Ishikawa (cell line): ENCODE data around the gene EML6.

Experiments
- CEBPB ChIP-seq: IDR thresholded peaks from 2 replicates; pipeline ENCODE4 v1.6.1; 2012
- CREB1 ChIP-seq: IDR thresholded peaks from 2 replicates; pipeline ENCODE4 v1.6.1; 2012; ENCODE audit warnings: low read depth
- EGR1 ChIP-seq: IDR thresholded peaks from 2 replicates; pipeline ENCODE4 v1.6.1; 2012
- EP300 ChIP-seq: IDR thresholded peaks from 2 replicates; pipeline ENCODE4 v1.6.1; 2012; ENCODE audit warnings: borderline replicate concordance
- FOXM1 ChIP-seq: IDR thresholded peaks from 2 replicates; pipeline ENCODE4 v1.6.1; 2012; ENCODE audit warnings: low read depth, borderline replicate concordance
- MAX ChIP-seq: IDR thresholded peaks from 2 replicates; pipeline ENCODE4 v1.6.1; 2012
- NFIC ChIP-seq: IDR thresholded peaks from 2 replicates; pipeline ENCODE4 v1.6.1; 2012
- RAD21 ChIP-seq: IDR thresholded peaks from 2 replicates; pipeline ENCODE4 v1.6.1; 2012; ENCODE audit warnings: low read depth
- REST ChIP-seq: IDR thresholded peaks from 2 replicates; pipeline ENCODE4 v1.6.1; 2012; ENCODE audit warnings: low read depth, mild to moderate bottlenecking
- TAF1 ChIP-seq: IDR thresholded peaks from 2 replicates; pipeline ENCODE4 v1.6.1; 2012; ENCODE audit warnings: low read depth, mild to moderate bottlenecking
- TCF12 ChIP-seq: IDR thresholded peaks from 2 replicates; pipeline ENCODE4 v1.6.1; 2012; ENCODE audit warnings: low read depth
- TEAD4 ChIP-seq: IDR thresholded peaks from 2 replicates; pipeline ENCODE4 v1.6.1; 2012
- USF1 ChIP-seq: IDR thresholded peaks from 2 replicates; pipeline ENCODE4 v1.6.1; 2012
- YY1 ChIP-seq: IDR thresholded peaks from 2 replicates; pipeline ENCODE4 v1.6.1; 2012; ENCODE audit warnings: low read depth
- ZBTB7A ChIP-seq: IDR thresholded peaks from 2 replicates; pipeline ENCODE4 v1.6.1; 2012; ENCODE audit warnings: low read depth

EML6 gene

GRCh38 chr2:54692556-54692955, 30.9 kb upstream of the EML6 start:
- TF ChIP-seq REST (no peak), USF1 (no peak), MAX (no peak), CREB1 (no peak), TCF12 (no peak), EGR1 (no peak), ZBTB7A (no peak), FOXM1 (no peak), TEAD4 (no peak), YY1 (no peak), EP300 (no peak), TAF1 (no peak), CEBPB (no peak), NFIC (no peak), RAD21 (no peak)

- no peak for TF ChIP-seq EGR1
- no peak for TF ChIP-seq EP300
- TF ChIP-seq CREB1: no peak
- TF ChIP-seq MAX: no peak
- TF ChIP-seq TCF12: no peak
- no peak for TF ChIP-seq YY1
- TF ChIP-seq REST: no peak
- TF ChIP-seq RAD21: no peak
Observed at GRCh38 chr2:54695378-54695777, 28.1 kb upstream of the EML6 start.

- no peak for TF ChIP-seq FOXM1
- TF ChIP-seq CEBPB: no peak
- TF ChIP-seq MAX: no peak
- no peak for TF ChIP-seq TCF12
- no peak for TF ChIP-seq ZBTB7A
- TF ChIP-seq TAF1: no peak
- no peak for TF ChIP-seq TEAD4
Observed at GRCh38 chr2:54697934-54698333, 25.5 kb upstream of the EML6 start.

GRCh38 chr2:54699665-54700064, 23.8 kb upstream of the EML6 start:
- TF ChIP-seq CREB1 (no peak), EGR1 (no peak), YY1 (no peak), USF1 (no peak), ZBTB7A (no peak), TAF1 (no peak), RAD21 (no peak), NFIC (no peak), TCF12 (no peak), REST (no peak), TEAD4 (no peak), FOXM1 (no peak), EP300 (no peak), CEBPB (no peak), MAX (no peak)
